GM23338 (cell line): ENCODE data around the gene LRTM1. TPM values are rescaled to one million over a fixed set of nuclear protein-coding genes. Genes with fewer than 3 reads are reported as not detected.
A peak's percentile ranks its signal among the peaks of the same experiment; 100 is the strongest.

Experiments used
- ATAC-seq: fragments of 200-7000 bp; cut with Tn5 transposase; 3 replicates; pipeline ENCODE4 v1.9.1; 2020
- DNase-seq: peaks from one replicate; pipeline ENCODE4 v3.0.0-alpha.2; 2015; ENCODE audit warnings: low spot score
- H2AFZ ChIP-seq: fragments of 200-600 bp; sonication (generic); 2 replicates; pipeline ENCODE4 v1.8.0; 2016; ENCODE audit warnings: antibody characterized with exemption, mild to moderate bottlenecking, moderate library complexity
- H3F3A ChIP-seq: fragments of 200-600 bp; sonication (generic); replicated peaks from 2 replicates; pipeline ENCODE4 v1.8.0; 2017; ENCODE audit warnings: antibody characterized with exemption, mixed run types, low read depth
- H3K27ac ChIP-seq: fragments of 200-600 bp; sonication (generic); 2 replicates; pipeline ENCODE4 v1.6.1; 2016; ENCODE audit warnings: low read depth
- H3K27me3 ChIP-seq: fragments of 200-600 bp; sonication (generic); 2 replicates; pipeline ENCODE4 v1.8.0; 2016; ENCODE audit warnings: mild to moderate bottlenecking, mixed run types, moderate library complexity; ENCODE audit not compliant: insufficient read depth
- H3K36me3 ChIP-seq: fragments of 200-600 bp; sonication (generic); 2 replicates; pipeline ENCODE4 v1.8.0; 2016; ENCODE audit warnings: mild to moderate bottlenecking; ENCODE audit not compliant: insufficient read depth
- H3K4me1 ChIP-seq: fragments of 200-600 bp; sonication (generic); 2 replicates; pipeline ENCODE4 v1.8.0; 2016; ENCODE audit warnings: mild to moderate bottlenecking, moderate library complexity; ENCODE audit not compliant: insufficient read depth
- H3K4me2 ChIP-seq: fragments of 200-600 bp; sonication (generic); 2 replicates; pipeline ENCODE4 v1.7.1; 2017; ENCODE audit warnings: mixed run types
- H3K4me3 ChIP-seq: fragments of 200-600 bp; sonication (generic); 2 replicates; pipeline ENCODE4 v1.6.1; 2016; ENCODE audit warnings: mixed run types
- H3K79me2 ChIP-seq: fragments of 200-600 bp; sonication (generic); replicated peaks from 2 replicates; pipeline ENCODE4 v1.8.0; 2017; ENCODE audit warnings: mild to moderate bottlenecking; ENCODE audit not compliant: insufficient read depth
- H3K9me2 ChIP-seq: fragments of 200-600 bp; sonication (generic); 2 replicates; pipeline ENCODE4 v1.8.0; 2017; ENCODE audit not compliant: insufficient read depth
- H4K20me1 ChIP-seq: fragments of 200-600 bp; sonication (generic); replicated peaks from 2 replicates; pipeline ENCODE4 v1.8.0; 2017; ENCODE audit warnings: mild to moderate bottlenecking; ENCODE audit not compliant: insufficient read depth
- H3K27ac Mint-ChIP-seq: 2 replicates; pipeline ENCODE4 v1.8.0; 2020; ENCODE audit warnings: inconsistent platforms, mild to moderate bottlenecking, moderate library complexity, mixed read lengths
- H3K27me3 Mint-ChIP-seq: 3 replicates; pipeline ENCODE4 v1.8.0; 2022; ENCODE audit warnings: low read depth, mild to moderate bottlenecking, moderate library complexity, mixed read lengths, inconsistent platforms; ENCODE audit not compliant: insufficient read depth, poor library complexity
- H3K36me3 Mint-ChIP-seq: 3 replicates; pipeline ENCODE4 v1.8.0; 2021; ENCODE audit warnings: low read depth, mild to moderate bottlenecking, inconsistent platforms, moderate library complexity, mixed read lengths
- H3K4me1 Mint-ChIP-seq: 3 replicates; pipeline ENCODE4 v1.8.0; 2020; ENCODE audit warnings: mild to moderate bottlenecking, inconsistent platforms, mixed read lengths
- H3K4me3 Mint-ChIP-seq: 3 replicates; pipeline ENCODE4 v1.8.0; 2021; ENCODE audit warnings: moderate library complexity, mild to moderate bottlenecking, inconsistent platforms, mixed read lengths
- H3K9me3 Mint-ChIP-seq: 3 replicates; pipeline ENCODE4 v1.8.0; 2020; ENCODE audit warnings: moderate library complexity, mild to moderate bottlenecking, inconsistent platforms, mixed read lengths
- CREB1 ChIP-seq: fragments of 250-450 bp; sonication (Bioruptor Pico); IDR thresholded peaks from 2 replicates; pipeline ENCODE4 v1.5.0; 2020; ENCODE audit warnings: low read depth, mild to moderate bottlenecking, moderate library complexity
- EZH2 ChIP-seq: fragments of 200-600 bp; sonication (generic); IDR thresholded peaks from one replicate; pipeline ENCODE4 v1.8.0; 2017; ENCODE audit warnings: antibody characterized with exemption, mild to moderate bottlenecking, low read depth; ENCODE audit not compliant: unreplicated experiment
- EZH2phosphoT487 ChIP-seq: fragments of 200-600 bp; sonication (generic); IDR thresholded peaks from one replicate; pipeline ENCODE4 v1.8.1; 2018; ENCODE audit warnings: antibody characterized with exemption; ENCODE audit not compliant: unreplicated experiment
- NANOG ChIP-seq: IDR thresholded peaks from 2 replicates; pipeline ENCODE4 v1.6.1; 2016; ENCODE audit warnings: antibody characterized with exemption, borderline replicate concordance
- REST ChIP-seq: IDR thresholded peaks from one replicate; pipeline ENCODE4 v1.6.1; 2018; ENCODE audit warnings: antibody characterized with exemption; ENCODE audit not compliant: unreplicated experiment
- ZNF114 ChIP-seq: fragments of 250-450 bp; sonication (Bioruptor Pico); IDR thresholded peaks from 2 replicates; pipeline ENCODE4 v1.5.0; 2020; ENCODE audit warnings: mild to moderate bottlenecking, moderate library complexity
- ZNF462 ChIP-seq: fragments of 250-450 bp; sonication (Bioruptor Pico); IDR thresholded peaks from 2 replicates; pipeline ENCODE4 v1.5.0; 2020; ENCODE audit warnings: mild to moderate bottlenecking, moderate library complexity
- polyA plus RNA-seq: library from polyadenylated mRNA; unstranded; fragments of >200 nt; fragmentation: Nextera tagmentation; extraction: Ambion mirVana; gene quantifications from 2 replicates; pipeline ENCODE4 v1.2.1, GENCODE V29; 2016
- total RNA-seq: library from RNA; depleted of rRNA; stranded (reverse); fragments of >200 nt; shearing (Covaris generic); gene quantifications from 2 replicates; pipeline ENCODE4 v1.2.3, GENCODE V29; 2014

LRTM1 gene
- total and polyA plus RNA-seq, 2 experiments from 2014 or later = 0.47 TPM; not detected in 1

GRCh38 chr3:54957711-54958110 lies 29.9 kb upstream of the LRTM1 start (continued):
- TF ChIP-seq ZNF462 (CRISPR knock-in tag) = no peak
- no peak for TF ChIP-seq EZH2phosphoT487

- Mint-ChIP-seq H3K27ac (no peak overlapping the region), H3K36me3 (no peaks in the 10 kb centered on the region), H3K27me3 (peaks cover 10% of the 10 kb centered on the region), H3K9me3 (no peaks in the 10 kb centered on the region), H3K4me1 (peaks cover 30% of the 10 kb centered on the region), H3K4me3 (no peak overlapping the region)
- H3K79me2 ChIP-seq = no peaks in the 10 kb centered on the region
- H3K4me2 ChIP-seq = peak overlapping the region; percentile 51; the same call in 1 of the 2 replicates
- H3K27ac ChIP-seq = no peak overlapping the region
- H3K4me1 ChIP-seq = peaks cover 26% of the 10 kb centered on the region; the same call in 1 of the 2 replicates
- H3K9me2 ChIP-seq = peaks cover 19% of the 10 kb centered on the region
- H3K4me3 ChIP-seq = no peak overlapping the region
- H3K36me3 ChIP-seq = no peaks in the 10 kb centered on the region
- no peaks in the 10 kb centered on the region for H3F3A ChIP-seq
- no peak overlapping the region for H2AFZ ChIP-seq
- no peaks in the 10 kb centered on the region for H4K20me1 ChIP-seq
- H3K27me3 ChIP-seq = no peaks in the 10 kb centered on the region
- ATAC-seq (no peak), DNase-seq (no peak)
- no peak for TF ChIP-seq CREB1 (CRISPR knock-in tag)
- no peak for TF ChIP-seq NANOG
- no peak for TF ChIP-seq ZNF114
- no peak for TF ChIP-seq EZH2
- TF ChIP-seq REST = no peak
Measured at GRCh38 chr3:54955941-54956340, 28.1 kb upstream of the LRTM1 start.
